ENCODE results near the gene CCL20.

DNA sequence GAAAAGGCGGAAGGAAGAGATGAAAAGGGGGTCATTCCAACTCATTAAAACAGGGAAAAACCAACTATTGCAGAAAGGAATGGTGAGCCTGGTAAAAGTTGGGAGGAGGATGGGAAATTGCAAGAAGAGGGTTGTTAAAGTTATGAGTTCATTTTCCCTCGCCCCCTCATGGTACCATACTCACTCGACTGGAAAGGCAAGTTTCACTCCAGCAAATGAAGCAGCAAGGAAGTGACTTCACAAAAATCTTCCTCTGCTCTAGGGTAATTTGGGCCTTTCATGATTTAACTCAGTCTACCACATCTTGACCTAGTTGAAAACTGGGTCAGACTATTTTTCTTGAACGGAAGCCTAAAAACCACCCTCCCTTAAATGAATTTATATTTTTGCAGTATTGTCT is 34.9 kb downstream of the CCL20 start:
- TF ChIP-seq, protein P1, sequence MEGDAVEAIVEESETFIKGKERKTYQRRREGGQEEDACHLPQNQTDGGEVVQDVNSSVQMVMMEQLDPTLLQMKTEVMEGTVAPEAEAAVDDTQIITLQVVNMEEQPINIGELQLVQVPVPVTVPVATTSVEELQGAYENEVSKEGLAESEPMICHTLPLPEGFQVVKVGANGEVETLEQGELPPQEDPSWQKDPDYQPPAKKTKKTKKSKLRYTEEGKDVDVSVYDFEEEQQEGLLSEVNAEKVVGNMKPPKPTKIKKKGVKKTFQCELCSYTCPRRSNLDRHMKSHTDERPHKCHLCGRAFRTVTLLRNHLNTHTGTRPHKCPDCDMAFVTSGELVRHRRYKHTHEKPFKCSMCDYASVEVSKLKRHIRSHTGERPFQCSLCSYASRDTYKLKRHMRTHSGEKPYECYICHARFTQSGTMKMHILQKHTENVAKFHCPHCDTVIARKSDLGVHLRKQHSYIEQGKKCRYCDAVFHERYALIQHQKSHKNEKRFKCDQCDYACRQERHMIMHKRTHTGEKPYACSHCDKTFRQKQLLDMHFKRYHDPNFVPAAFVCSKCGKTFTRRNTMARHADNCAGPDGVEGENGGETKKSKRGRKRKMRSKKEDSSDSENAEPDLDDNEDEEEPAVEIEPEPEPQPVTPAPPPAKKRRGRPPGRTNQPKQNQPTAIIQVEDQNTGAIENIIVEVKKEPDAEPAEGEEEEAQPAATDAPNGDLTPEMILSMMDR (IDR thresholded peaks at IDR 0.05), result no peak
- no peak for TF ChIP-seq POLR2A (IDR thresholded peaks at IDR 0.05)

All from lower leg skin (tissue), 3 donors.